Activated effector memory CD4-positive, alpha-beta T cell treated with anti-CD3 and anti-CD28 coated beads, Interleukin-2, amount 50 U/mL, for 16 hours (primary cell): ENCODE results near the gene CFAP410.

ENCODE experiments used
- DNase-seq: peaks from one replicate; pipeline ENCODE4 v3.0.0-alpha.2; 2020

Gene CFAP410

DNA sequence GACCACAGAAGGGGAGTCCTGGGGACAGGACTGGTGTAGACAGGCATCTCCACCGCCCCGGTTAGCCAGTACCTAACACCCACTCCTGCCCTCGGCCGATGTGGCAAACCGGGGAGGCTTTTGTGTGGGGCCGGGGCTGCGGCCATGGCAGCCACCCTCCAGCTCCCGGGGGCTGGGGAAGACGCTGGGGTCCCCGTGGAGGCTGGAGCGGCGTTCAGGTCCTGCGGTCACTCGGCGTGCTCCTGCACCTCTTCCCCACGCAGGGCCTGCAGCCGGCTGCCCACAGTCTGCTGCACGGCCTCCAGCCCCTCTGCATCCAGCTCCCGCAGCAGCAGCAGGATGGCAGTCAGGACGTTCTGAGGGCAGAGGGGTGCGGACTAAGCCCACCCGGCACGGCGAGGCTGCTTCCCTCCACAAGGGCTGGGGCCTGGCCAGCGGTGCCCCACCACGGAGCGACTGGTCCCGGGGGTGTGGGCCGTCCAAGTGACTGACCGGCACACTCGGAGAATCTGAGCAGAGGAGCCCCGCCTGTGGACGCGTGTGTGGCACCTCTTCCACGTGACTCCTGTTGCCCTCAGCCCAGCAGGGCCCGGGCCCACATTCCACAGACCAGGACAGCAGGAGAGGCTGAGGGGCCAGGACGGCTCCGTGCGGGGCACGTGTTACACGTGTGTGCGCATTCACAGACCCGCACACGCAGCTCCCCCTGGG, 9.1 kb downstream of the CFAP410 start:
- DNase-seq, result no peak

DNA sequence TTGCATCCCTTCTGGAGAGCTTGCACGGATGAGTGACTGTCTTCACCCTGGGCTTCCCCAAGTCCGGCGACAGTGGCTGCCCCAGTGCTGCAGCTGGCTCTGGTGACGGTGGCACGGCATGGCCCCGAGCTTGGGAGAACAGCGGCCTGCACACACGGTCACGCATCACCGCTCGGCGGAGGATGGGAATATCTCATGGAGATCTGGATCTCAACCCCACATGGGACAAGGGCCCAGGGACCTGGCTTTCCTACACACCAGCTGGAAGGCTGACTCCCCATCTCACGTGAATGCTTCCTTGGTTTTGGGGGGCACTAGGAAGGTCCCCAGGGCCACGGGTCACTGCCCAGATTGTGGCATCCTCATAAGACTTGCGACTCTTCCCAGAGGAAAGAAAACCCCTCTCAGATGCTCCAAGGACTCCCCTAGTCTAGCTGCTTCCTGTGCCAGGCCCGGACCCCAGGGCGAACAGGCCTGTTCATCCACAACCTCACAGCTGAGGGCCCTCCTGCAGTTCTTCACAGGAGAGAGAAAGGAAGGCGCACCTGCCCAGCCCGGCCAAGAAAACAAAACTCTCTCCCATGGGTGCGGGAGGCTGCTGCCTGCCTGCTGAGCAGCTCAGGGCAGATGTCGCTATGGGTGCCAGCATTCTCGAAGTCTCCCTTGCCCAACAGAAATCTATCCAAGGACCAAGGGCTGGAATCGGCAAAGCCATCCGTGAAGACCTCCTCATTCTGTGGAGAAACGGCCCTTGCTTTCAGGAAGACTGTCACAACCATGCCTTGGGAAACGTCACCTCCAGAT, 9.9 kb downstream of the CFAP410 start:
- DNase-seq, result no peak

DNA sequence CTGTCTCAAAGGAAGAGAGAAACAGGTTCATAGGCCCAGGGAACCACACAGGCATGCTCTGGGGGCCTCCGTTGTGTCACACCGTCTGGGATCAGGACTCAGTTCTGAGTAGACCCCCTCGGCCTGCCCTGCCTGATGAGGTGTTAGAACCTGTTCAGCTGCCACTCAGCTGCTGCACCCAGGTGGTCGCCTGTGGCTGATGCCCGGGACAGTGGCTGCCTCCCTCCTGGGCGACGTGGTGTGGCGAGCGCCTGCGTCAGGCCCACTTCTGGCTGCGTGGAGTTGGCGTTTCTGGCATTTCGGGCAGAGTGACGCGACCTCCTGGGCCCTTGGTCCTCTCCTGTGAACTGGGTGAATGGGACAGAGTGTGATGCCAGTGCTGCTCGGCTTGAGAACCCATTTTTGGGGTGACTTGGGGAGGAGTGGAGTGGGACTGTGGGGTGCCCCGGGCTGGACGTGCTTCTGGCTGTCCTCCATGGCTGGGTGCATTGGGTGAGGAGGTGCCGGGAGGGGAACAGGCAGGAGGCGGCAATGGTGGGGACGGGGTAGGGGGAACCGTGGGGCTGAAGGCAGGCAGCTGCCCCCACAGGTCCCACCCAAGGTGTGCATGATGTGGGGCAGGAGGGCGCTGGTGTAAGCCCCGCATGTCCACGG, 10.8 kb downstream of the CFAP410 start:
- no peak for DNase-seq

DNA sequence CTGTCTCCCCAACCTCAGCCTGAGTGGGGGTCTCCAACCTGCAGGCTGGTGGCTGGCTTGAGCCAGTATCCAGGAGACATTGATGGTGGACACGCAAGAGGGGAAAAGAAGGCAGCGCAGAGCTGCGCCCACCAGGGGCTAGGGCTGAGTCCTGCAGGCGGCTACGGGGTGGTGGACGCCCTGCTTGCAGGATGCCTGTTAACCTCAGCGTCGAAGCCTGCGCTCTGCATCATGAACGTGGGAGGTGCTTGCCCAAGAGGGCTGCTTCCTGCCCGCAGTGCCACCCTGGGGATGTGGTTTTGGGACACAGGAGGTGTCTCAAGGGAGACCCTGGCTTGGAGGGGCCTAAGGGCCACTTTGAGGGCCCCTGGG, 11.6 kb downstream of the CFAP410 start:
- no peak for DNase-seq

DNA sequence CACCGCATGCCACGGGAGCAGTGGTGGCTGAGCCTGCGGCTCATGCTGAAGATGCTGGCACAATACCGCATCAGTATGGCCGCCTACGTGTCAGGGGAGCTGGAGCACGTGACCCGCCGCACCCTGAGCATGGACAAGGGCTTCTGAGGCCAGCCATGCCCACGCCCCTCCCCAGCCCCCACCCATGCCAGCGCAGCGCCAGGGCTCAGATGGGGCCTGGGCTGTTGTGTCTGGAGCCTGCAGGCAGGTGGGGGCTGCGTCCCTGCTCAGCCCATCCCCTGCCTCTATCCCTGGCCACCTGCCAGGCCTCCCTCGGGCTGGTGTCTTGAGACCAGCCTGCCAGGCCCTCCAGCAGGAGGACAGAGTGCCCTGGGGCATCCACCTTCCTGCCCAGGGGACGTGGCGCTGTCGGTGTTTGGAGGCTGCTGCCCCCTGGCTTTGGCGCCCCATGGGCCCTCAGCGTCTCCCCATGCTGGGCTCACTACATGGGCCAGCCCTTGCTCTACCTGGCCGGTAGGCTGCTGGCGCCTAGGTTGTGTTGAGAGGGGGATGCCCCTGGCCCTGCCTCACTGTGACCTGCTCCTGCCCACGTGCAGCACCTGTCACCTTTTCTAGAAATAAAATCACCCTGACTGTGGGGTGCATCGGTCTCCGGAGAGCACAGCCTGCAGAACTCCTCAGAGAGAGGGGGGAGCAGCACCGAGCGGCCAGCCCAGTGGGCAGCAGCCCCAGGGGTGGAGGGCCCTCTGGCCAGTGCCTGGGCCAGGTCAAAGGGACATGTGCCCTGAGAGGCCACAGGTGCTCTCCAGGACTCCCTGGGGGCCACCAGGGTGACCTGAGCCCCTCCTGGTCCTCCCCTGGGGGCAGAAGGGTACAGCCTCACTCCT, 12.2 kb downstream of the CFAP410 start:
- DNase-seq, result no peak

DNA sequence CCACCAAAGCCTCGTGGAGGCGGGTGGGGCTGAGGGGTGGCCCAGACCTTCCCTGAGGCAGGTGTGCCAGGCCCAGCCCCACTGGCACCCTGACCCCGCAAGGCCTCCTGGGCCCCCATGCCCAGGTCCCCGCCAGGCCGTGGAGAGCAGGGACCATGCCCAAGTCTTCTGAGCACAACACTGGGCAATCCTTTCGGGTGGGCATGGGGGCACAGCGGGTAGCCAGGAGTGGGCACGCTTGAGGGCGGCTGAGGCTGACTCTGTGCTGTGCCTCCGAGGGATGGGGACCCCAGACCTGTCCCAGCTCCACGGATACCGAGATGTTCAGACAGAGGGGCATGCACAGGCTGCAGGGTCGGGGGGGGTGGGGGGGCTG, 12.9 kb downstream of the CFAP410 start:
- no peak for DNase-seq

DNA sequence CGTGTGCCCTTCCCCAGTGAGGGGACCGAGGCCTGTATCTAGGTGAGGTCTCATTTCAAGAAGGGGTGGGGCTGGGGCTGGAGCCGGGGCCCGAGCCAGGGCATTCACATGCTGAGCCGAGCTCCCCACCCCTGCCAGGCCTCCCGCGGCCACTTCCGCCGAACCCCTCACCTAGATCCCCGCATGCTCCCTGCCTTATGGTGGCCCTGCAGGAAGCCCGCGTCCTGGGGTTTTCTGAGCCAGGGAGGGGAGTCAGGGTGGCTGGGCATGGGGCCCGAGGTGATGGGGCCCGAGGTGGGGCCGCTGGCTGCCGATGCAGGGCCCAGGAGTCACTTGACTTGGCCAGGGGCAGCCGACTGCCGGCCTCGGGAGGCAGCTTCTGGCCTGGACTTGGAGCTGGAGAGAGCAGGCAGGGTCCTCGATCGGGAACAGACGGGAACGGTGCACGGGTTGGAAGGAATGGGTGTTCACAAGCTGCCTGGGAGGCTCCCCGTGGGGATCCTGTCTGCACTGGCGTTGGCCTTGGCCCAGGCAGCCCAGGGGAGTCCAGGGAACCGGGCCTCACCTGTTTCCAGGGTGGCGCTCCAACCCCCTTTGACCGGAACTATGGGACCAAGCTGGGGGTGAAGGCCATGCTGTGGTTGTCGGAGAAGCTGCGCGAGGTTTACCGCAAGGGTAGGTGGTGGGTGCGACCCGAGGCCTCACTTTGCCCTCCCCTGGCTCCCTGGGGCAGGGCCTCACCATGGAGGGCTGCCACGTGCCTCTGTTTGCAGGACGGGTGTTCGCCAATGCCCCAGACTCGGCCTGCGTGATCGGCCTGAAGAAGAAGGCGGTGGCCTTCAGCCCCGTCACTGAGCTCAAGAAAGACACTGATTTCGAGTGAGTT, 13.6 kb downstream of the CFAP410 start:
- no peak for DNase-seq

DNA sequence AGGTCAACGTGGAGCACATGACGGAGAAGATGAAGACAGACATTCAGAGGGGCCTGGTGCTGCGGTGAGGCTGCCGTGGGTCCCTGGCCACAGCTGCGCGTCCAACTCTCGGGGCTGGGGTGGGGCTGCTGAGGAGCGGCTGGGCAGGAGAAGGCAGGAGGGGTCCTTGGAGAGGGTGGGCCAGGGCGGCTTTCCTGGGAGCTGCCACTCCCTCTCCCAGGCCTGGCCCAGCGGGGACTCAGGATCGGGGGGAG, 14.4 kb downstream of the CFAP410 start:
- DNase-seq, result no peak

DNA sequence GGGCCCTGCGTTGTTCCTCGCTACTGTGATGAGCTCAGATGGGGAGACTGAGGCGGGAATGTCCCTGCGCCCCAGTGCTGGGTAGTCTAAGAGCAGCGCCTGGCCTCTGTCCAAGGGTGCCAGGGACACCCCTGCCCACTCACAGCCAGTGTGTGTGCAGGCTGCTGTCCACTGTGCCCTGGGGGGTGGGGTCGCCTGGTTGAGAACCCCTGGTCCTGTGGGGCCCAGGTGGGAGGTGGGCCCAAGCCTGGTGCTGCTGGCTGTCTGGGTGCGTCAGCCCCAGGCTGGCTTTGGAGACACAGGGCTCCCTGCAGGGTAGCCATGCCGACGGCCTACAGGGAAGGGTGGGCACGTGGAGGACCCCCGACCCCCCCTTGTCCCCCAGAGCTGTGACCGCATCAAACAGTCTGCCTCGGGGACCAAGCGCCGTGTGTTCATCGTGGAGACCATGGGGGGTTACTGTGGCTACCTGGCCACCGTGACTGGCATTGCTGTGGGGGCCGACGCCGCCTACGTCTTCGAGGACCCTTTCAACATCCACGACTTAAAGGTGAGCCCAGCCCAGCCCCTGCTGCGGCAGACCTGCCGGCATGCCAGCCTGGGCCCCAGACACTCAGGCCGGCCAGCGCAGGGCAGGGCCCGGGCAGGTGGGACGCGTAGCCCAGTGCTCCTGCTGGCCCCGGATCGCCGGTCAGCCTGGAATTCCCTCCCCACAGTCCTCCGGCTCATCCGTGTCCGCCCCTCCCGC, 14.9 kb downstream of the CFAP410 start:
- DNase-seq, result no peak

DNA sequence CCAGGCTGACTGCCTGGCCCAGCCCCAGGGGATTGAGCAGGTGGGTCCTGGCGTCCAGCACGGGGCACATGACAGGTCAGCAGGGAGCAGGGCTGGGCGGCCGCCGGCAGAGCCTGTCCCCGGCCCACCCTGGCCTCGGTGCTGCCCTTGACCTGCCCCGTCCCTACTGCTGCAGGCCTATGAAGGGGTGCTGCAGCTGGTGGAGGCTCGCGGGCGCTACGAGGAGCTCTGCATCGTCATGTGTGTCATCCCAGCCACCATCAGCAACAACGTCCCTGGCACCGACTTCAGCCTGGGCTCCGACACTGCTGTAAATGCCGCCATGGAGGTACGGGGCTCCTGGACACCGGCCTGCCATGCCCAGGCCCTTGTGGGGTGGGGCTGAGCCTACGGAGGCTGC, 15.6 kb downstream of the CFAP410 start:
- no peak for DNase-seq

DNA sequence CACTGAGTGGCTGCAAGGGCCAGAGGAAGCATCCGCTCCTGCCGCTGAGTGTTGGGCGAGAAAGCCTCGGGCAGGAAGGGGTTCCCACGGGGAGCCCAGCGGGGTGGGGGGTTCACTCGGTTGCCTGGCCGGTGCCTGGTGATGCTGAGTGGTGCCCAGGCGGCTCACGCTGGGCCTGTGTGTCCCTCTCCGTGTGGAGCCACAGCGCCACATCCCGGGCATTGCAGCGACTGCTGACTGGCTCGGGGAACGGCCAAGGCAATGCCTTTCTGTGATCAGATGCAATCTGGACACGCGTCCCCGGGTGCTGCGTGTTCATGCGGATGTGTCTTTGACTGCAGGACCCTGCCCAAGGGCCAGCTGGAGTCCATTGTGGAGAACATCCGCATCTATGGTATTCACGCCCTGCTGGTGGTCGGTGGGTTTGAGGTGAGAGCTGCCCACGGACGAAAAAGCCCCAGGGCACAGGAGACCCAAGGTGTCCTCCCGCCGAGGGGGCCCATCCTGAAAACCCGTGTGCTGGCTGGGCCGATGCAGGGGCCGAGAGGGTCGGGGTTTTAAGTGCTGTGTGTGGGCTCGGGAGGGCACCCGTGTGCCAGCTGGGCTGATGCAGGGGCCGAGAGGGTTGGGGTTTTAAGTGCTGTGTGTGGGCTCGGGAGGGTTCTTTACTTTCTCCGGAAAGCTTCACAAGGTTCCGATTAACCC, 16.4 kb downstream of the CFAP410 start:
- DNase-seq, result no peak

DNA sequence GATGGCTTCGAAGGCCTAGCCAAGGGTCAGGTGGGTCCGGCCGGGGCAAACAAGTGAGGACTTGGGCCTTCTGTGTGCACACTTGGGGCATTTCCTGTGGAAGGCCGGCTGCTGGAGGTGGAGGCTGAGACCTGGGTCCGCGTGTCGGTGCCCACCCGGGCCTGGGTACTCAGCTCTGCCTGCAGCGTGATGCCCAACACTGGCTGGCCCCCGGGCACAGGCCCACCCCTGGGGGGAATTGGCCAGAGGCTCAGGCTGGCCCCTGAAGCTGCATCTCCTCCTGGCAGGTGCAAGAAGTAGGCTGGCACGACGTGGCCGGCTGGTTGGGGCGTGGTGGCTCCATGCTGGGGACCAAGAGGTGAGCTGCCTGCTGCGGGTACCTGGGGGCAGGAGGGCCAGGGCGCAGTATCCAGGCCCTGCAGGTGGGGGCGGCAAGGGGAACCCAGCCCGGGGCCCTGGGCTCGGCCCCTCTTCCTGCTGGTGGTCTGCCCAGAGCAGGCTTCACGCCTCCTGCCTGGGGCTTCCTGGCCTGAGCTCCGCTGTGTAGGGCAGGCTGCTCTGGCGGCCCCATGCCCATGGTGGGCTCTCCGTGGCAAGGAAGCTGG, 17.2 kb downstream of the CFAP410 start:
- no peak for DNase-seq

DNA sequence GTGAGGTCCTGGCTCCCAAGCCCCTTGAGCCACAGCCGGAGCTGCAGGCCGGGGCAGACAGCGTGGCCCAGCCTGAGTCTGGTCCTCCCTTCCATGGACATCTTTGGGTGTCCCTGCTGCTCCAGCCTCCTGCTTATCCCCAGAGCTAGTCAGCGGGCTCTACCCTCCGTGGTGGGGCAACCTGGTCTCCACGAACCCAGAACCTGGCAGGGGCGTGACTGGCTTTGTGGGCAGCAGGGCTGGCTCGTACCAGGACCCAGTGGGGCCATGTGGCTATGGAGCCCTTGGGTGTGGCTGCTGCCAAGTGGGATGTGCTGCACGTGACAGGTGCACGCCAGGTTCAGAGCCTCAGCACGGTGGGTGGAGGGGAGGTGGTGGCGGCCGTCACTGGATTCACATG, 18.3 kb downstream of the CFAP410 start:
- DNase-seq, result no peak

DNA sequence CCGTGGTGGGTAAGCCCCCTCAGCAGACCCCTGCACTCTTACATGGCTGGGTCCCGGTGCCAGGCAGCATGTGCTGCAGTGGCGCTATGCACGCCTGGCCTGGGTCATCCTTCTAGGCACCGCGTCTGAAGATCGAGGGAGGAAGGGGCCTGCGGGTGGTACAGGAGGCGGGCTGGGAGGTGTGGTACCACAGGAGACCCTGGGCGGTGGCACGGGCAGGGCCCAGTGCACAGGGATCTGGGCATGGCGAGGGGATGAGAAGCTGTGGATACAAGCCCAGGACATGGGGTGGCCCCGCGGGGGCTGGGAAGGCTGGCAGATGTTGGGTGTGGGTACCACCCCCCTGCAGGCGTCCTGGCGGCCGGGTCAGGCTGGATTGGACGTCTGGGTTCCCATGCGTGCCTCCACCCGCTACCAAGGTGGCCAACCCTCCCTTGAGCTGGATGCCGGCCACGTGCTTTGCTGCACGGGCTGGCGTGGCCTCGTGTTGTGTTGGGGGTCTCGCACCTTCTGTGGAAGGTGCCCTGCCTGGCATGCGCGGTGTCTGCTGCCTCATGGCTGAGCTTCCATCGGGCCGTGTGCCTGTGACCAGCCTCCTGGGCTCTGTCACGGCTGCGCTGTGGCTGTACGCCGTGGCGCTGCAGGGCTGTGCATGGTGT, 19.7 kb downstream of the CFAP410 start:
- no peak for DNase-seq

DNA sequence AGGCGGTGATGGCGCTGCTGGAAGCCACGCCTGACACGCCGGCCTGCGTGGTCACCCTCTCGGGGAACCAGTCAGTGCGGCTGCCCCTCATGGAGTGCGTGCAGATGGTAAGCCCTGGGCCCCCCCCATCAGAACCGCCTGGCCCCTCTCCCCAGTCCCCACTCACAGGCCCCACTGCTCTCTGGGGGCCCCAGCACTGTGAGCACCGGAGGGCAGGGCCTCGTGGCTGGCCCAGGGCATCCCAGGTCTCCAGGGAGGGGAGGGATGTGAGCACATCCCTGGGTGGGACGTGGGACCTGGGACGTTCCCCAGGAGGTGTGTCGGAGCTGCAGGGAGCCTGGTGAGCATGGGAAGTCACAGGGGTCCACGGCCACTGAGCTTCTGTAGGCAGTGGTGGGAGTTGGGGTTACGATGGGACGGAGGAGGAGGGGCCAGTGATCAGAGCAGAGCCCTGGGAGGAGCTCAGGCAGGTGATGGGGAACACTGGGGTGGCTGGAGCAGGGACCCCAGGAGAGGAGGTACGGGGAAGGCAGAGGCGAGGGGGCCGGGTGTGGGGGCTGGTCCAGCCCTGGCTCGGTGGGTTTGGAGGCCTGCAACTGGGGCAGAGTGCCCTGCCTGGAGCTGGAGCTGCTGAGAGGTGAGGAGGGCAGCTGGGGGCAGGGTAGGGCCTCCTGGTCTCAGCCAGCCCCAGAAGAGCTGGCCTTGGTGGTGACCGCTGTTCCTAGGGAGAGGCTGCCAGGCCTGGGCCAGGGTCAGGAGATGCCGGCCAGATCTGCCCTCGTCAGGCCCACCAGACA, 20.5 kb downstream of the CFAP410 start:
- no peak for DNase-seq

DNA sequence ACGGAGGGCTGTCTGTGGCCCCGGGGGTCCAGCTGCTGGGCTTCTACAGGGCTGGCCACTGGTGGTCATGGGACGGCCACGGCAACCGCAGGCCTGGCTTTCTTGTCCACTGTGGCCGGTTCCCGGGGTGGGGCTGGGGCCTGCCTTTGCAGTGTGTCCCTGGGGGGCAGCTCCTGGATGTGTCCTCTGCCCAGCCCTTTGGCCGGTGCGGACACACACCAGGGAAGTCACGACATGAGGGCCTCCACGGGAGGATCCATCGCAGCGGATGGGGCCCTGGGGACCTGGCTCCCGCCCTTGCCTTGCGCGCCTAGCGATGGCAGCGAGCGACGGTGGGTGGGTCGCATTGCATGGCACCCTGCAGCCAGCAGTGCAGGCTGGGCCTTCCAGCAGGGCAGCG, 21.3 kb downstream of the CFAP410 start:
- DNase-seq, result no peak

DNA sequence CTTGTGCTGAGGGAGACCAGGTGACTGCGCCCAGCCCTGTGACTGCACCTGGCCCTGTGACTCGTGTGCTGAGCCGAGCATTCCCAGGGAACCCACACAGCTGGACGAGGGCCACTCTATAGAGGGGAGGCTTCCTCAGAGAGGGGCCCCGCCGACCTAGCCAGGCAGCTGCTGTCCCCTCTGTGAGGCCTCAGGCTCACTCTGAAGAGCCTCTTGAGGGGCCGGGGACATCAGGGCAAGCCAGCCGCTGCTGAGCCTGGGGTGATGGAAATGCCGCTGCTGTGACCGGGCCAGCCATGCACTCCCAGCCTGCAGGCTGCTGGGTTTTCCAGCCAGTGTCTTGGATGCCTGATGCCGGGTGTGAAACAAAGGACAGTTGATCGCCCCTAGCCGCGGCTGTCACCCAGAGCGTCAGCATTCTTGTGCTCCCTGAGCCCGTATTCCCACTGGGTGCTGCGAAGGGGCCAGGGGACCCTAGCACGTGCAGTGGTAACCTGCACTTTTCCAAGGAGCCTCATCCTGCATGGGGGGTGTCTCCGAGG, 21.9 kb downstream of the CFAP410 start:
- no peak for DNase-seq

DNA sequence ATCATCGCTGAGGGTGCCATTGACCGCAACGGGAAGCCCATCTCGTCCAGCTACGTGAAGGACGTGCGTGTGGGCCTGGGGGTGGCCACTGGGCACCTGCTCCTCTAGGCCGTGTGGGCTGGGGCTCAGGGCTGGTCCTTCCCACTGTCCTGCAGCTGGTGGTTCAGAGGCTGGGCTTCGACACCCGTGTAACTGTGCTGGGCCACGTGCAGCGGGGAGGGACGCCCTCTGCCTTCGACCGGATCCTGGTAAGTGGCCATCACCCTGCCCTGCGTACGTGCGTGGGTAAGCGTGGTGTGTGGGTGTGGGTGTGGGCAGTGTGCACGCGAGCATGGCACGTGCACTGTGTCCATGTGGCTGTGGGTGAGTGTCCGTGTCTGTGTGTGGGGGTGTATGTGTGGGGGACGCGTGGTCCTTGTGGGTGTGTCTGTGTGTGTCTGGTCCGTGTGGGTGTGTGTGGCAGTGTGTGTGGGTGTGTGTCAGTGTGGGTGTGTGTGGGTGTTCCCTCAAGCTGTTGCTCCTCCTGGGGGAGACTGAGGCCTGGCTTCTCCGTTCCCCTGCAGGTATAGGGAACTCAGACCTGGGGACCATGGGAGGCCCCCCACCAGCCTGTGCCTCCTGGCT, 22.8 kb downstream of the CFAP410 start:
- no peak for DNase-seq
